Breast epithelium (tissue), 3 donors: ENCODE data around the gene URB1.

ENCODE experiments used
- POLR2A ChIP-seq: fragments of 450-650 bp; IDR thresholded peaks from one replicate; pipeline ENCODE4 v1.6.1; 2016; ENCODE audit warnings: antibody characterized with exemption, mild to moderate bottlenecking, moderate library complexity
- POLR2AphosphoS5 ChIP-seq, 3 donors: sonication (generic); formaldehyde crosslinking; IDR thresholded peaks; one replicate each; pipeline ENCODE4 v1.6.1; 2017; ENCODE audit warnings: antibody characterized with exemption in 3 of 3
- TF ChIP-seq, protein P1 (sequence below), 3 donors: fragments of 450-650 bp; IDR thresholded peaks; one replicate each; pipeline ENCODE4 v1.5.1; 2016 to 2017; ENCODE audit warnings: antibody characterized with exemption in 3 of 3, mild to moderate bottlenecking in 3 of 3, moderate library complexity in 3 of 3

- TF ChIP-seq, protein P1, sequence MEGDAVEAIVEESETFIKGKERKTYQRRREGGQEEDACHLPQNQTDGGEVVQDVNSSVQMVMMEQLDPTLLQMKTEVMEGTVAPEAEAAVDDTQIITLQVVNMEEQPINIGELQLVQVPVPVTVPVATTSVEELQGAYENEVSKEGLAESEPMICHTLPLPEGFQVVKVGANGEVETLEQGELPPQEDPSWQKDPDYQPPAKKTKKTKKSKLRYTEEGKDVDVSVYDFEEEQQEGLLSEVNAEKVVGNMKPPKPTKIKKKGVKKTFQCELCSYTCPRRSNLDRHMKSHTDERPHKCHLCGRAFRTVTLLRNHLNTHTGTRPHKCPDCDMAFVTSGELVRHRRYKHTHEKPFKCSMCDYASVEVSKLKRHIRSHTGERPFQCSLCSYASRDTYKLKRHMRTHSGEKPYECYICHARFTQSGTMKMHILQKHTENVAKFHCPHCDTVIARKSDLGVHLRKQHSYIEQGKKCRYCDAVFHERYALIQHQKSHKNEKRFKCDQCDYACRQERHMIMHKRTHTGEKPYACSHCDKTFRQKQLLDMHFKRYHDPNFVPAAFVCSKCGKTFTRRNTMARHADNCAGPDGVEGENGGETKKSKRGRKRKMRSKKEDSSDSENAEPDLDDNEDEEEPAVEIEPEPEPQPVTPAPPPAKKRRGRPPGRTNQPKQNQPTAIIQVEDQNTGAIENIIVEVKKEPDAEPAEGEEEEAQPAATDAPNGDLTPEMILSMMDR (IDR thresholded peaks at IDR 0.05): no peak
- TF ChIP-seq POLR2A (no peak), POLR2AphosphoS5 (IDR thresholded peaks at IDR 0.05) (no peak)
These were observed 84.1 kb downstream of the URB1 start for GRCh38 chr21:32308696-32309095.
